ENCODE measurements around the gene MBLAC1.

Gene MBLAC1

DNA sequence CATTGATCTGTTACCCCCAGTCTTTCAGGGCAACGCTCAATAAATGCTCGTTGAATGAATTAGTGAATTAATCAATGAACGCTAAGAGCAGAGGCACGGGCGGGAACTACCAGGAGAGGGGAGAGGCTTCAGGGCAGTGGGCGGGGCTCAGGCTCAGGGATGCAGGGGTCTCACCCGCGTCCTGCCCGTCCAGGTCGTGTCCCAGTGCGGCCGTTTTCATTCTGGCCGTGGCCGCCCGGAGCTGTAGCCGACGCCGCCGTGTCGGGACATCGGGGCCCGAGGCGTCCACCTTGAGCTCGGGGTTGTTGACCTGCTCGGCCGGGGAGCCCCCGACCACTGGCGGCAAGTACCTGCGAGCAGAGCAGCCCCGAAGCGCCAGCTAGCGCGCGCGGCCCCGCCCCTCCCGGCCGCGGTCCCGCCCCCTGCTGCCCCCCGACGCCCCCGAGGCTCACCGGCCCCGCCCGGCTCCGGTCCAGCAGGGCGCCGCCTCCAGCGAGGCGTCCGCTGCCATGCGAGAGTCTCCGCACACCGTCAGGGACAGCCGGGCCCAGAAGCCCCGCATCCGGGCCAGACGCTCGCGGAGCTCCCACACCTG lies 44.4 kb downstream of the MBLAC1 start:
- no peak for DNase-seq (ENCODE audit: low read depth)

DNA sequence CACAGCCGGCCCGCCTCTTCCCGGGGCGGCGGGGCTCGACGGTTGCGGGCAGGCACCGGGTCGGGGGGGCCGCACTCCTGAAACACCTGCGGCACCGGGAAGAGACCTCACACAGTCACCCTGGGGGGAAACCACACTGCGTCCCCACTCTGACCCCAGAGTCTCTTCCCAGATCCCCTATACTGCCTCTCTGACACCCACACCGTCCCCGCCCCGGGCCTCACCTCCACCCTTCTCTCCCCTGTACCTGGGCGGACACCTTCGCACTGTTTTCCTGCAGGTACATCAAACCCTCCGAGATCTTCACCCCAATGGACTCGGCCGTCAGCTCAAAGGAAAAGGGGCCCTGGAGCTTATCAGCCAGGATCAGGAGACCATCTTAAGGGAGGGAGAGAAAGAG lies 45.1 kb downstream of the MBLAC1 start:
- DNase-seq (ENCODE audit: low read depth): no peak

DNA sequence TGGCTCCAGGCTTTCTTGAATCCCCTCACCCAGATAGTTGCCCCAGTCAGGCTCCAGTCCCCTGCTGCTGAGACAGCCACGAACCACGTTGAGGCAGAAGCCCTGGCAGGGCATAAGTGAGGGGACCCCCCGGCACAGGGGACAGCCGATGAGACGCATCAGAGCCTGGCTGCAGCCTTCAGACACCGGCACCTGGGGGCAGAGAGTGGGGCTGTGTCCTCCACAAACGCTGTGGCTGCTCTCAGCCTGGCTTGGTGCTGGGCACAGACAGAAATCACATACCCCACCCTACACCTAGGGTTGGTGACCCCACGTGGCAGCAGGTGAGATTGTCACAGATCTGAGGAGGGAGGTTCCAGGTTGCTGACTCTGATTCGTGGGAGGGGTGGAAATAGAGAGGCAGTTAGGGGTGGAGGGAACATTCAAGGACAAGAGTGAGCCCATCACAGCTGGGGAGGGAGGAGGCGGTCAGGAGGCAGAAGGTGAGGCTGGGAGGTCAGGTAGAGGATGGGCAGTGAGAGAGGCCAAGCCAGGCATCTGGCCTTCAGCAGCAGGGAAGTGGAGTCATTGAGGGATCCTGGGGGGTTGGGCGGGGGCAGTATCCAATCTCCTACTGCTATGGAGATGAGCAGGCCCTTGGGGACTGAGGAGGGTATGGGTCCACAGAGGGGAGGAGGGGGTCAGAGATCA lies 47.2 kb downstream of the MBLAC1 start:
- DNase-seq (ENCODE audit: low read depth): no peak

DNA sequence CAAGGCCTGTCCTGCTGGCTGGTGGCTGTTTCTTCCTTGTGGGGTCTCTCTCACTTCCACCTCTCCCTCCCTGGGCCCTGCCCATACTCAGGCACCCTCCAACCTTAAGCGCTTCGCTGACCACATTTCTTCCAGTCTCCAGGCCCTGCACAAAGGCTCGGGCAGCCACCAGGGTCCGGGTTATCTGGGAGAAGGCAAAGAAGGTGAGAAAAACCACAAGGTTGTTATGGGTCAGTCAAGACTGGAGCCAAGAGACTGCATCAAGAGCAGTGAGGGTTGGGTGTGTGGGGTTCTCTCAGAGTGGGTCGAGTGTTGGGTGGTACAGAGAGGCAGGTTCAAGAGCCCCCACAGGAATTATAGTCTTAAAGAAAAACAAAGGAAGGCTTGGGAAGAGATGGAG lies 47.8 kb downstream of the MBLAC1 start:
- no peak for DNase-seq (ENCODE audit: low read depth)

DNA sequence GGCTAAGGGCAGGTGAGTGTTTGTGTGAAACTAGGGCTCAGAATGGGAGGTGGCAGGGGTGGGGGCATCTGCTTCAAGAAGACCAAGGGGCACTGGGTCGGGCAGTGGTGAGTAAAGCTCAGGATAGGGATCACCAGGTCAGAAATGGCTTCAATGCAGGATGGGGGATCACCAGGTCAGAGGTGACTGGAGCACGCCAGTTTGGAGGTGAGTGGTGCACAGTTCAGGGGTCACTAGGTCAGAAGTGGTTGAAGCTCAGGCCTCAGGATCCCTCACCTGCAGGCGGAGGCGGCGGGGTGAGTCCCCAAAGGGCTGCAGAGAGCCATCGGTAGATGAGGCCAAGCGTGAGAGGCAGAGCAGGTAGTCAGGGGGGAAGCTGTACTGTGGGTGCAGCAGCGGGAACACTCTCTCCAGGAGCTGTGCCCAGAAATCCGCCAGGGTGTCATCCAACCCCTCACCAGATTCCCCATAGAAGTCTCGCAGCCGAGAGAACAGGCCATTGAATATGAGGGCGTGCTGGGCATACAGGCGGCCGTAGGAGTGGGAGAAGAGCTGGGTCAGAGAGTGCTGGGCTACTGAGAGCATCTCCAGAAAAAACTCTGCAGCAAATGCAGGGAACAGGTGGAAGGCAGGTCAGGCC lies 48.6 kb downstream of the MBLAC1 start:
- DNase-seq (ENCODE audit: low read depth): no peak

DNA sequence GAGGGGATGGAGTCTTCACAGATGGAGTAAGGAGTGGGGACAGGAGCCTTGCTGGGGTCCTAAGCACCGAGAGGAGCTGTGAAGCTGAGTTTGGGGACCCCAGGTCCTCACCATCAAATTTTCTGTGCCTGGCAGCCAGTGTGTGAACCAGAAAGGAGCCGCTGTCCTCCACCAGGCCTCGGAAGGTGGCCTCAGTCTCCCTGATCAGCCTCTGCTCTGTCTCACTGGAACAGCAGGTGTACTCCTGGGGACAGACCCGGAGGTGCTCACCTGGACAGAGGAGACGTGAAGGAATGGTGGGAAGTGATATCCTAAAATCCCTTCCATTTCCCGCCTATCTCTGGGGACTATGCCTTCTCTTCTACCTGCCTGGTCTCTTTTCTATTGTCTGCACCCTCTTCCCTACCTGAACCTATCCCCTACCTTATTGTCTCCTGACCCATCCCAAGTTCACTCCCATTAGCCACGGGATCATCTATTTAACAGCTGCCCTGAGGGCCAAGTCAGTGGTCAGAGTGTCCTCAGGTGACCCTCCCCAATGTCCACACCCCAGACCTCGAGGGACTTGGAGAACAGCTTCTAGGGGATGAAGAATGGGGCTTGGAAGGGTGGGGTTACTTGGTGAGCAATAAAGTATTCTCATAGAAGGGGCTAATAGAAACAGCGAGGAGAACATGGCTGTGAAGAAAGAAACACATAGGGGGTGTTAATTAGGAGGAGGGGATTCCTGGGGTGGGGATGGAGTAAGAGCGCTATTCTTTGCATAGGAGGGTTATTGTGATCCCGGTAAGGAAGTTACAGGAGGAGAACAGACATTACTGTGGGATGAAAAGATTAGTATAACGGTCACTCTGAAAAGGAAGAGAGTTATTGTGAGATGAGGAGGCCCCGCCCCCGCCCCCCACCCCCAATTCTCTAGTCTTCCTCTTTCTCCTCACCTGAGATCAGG lies 49.6 kb downstream of the MBLAC1 start:
- no peak for DNase-seq (ENCODE audit: low read depth)

DNA sequence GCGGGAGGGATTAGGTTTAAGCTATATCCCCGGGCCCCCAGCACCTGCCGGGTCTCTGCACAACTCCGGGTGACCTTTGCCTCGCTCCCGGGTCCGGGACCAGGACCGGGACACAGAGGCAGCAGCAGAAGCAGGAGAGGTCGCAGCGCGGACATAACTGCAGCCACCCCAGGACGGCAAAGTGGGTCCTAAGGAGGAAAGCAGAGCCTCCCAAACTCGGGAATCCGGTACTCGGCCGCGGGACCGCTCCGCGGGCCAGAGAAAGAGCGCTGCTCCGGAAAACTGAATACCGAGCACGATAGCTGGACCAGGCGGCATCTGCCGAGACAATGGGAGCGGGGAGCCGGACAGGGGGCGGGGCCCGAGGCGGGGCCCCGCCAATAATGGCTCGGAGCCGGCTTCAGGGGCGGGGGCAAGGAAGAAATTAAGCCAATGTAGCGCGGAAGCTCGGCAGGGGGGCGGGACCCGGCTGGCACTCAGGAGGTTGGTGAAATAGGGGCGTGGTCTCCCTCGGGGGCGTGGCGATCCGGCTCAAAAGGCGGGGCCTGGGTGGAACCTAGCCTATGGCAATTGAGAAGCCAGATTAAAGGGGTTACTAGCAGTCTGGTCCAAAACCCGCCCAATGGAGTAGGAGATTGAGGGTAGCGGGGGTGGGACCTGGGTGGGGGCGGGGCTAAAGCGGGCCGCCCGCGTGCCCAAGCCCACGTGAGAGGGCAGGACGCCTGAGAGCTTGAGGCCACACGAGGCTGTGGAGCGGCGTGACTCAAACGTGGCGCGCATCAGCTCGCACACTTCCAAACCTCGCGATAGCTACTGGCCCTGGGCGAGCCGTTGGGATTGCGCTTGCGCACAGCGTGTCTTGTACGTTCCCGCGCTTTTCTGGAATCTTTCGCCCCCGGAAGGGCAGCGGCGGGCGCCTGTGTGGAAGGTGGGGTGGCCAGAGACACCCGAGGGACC lies 50.6 kb downstream of the MBLAC1 start, which contains the start of the genes GPC2 and STAG3:
GPC2 (minus strand) TSS at position 337 of the 957 bp plus-strand sequence; CDS start at position 155, 182 bp downstream.
STAG3 (plus strand) TSS at position 874 of the 957 bp plus-strand sequence. CDS start 2,639 bp downstream, outside the sequence.
- DNase-seq (ENCODE audit: low read depth): peak; percentile 92

Measured in fibroblast of the conjunctiva (primary cell).